Measurements from ENCODE around the gene SLC17A7.
"Not testable (repeated sequence)": the region's sequence is repeated elsewhere in the genome, so short reads cannot be mapped to it uniquely, and the experiment has no call there.

Gene SLC17A7

GRCh38 chr19:49444100-49444700 is 2.9 kb upstream of the SLC17A7 start:
- not testable (repeated sequence) for DNase-seq (ENCODE audit: low read depth in 2 of 2)

GRCh38 chr19:49443366-49444099 is 2.2 kb upstream of the SLC17A7 start:
- DNase-seq (ENCODE audit: low read depth in 2 of 2) = peak; percentile 85

- DNase-seq (ENCODE audit: low read depth in 2 of 2) = no peak
These were observed 1.5 kb upstream of the SLC17A7 start for GRCh38 chr19:49442771-49443365.

- no peak for DNase-seq (ENCODE audit: low read depth in 2 of 2)
These were observed 1.0 kb upstream of the SLC17A7 start for GRCh38 chr19:49442354-49442753.

- no peak for DNase-seq (ENCODE audit: low read depth in 2 of 2)
These were observed 628 bp upstream of the SLC17A7 start for GRCh38 chr19:49441960-49442350.

GRCh38 chr19:49440439-49441209 is 703 bp downstream of the SLC17A7 start:
- no peak for DNase-seq (ENCODE audit: low read depth in 2 of 2)

- no peak for DNase-seq (ENCODE audit: low read depth in 2 of 2)
These were observed 1.5 kb downstream of the SLC17A7 start for GRCh38 chr19:49439836-49440235.

GRCh38 chr19:49438261-49438660 is 3.1 kb downstream of the SLC17A7 start:
- DNase-seq (ENCODE audit: low read depth in 2 of 2) = no peak

- DNase-seq (ENCODE audit: low read depth in 2 of 2) = no peak
These were observed 4.1 kb downstream of the SLC17A7 start for GRCh38 chr19:49437231-49437630.

- no peak for DNase-seq (ENCODE audit: low read depth in 2 of 2)
These were observed 4.8 kb downstream of the SLC17A7 start for GRCh38 chr19:49436381-49437017.

GRCh38 chr19:49435670-49436069 is 5.7 kb downstream of the SLC17A7 start:
- no peak for DNase-seq (ENCODE audit: low read depth in 2 of 2)

GRCh38 chr19:49434907-49435583 is 6.3 kb downstream of the SLC17A7 start:
- no peak for DNase-seq (ENCODE audit: low read depth in 2 of 2)

GRCh38 chr19:49433240-49433901 is 8.0 kb downstream of the SLC17A7 start:
- no peak for DNase-seq (ENCODE audit: low read depth in 2 of 2)

- no peak for DNase-seq (ENCODE audit: low read depth in 2 of 2)
These were observed 8.9 kb downstream of the SLC17A7 start for GRCh38 chr19:49432141-49433073.

GRCh38 chr19:49431330-49431749 is 10.0 kb downstream of the SLC17A7 start:
- no peak for DNase-seq (ENCODE audit: low read depth in 2 of 2)

- DNase-seq (ENCODE audit: low read depth in 2 of 2) = no peak
These were observed 10.5 kb downstream of the SLC17A7 start for GRCh38 chr19:49430678-49431329.

GRCh38 chr19:49430172-49430677 is 11.1 kb downstream of the SLC17A7 start:
- DNase-seq (ENCODE audit: low read depth in 2 of 2) = no peak

- no peak for DNase-seq (ENCODE audit: low read depth in 2 of 2)
These were observed 12.5 kb downstream of the SLC17A7 start for GRCh38 chr19:49428547-49429451.

Measured in activated CD8-positive, alpha-beta memory T cell treated with anti-CD3 and anti-CD28 coated beads for 4 hours (primary cell).